HG03469 (cell line): ENCODE data around the gene LRP3.
"Not testable (repeated sequence)": the region's sequence is repeated elsewhere in the genome, so short reads cannot be mapped to it uniquely, and the experiment has no call there.

ENCODE experiments used
- ATAC-seq: cut with Tn5 transposase; IDR thresholded peaks from one replicate; pipeline ENCODE4 v1.9.1; 2021; ENCODE audit warnings: mild to moderate bottlenecking, moderate library complexity, moderate number of reproducible peaks; ENCODE audit not compliant: unreplicated experiment

The LRP3 gene, protein sequence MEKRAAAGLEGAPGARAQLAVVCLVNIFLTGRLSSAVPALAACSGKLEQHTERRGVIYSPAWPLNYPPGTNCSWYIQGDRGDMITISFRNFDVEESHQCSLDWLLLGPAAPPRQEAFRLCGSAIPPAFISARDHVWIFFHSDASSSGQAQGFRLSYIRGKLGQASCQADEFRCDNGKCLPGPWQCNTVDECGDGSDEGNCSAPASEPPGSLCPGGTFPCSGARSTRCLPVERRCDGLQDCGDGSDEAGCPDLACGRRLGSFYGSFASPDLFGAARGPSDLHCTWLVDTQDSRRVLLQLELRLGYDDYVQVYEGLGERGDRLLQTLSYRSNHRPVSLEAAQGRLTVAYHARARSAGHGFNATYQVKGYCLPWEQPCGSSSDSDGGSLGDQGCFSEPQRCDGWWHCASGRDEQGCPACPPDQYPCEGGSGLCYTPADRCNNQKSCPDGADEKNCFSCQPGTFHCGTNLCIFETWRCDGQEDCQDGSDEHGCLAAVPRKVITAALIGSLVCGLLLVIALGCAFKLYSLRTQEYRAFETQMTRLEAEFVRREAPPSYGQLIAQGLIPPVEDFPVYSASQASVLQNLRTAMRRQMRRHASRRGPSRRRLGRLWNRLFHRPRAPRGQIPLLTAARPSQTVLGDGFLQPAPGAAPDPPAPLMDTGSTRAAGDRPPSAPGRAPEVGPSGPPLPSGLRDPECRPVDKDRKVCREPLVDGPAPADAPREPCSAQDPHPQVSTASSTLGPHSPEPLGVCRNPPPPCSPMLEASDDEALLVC

DNA sequence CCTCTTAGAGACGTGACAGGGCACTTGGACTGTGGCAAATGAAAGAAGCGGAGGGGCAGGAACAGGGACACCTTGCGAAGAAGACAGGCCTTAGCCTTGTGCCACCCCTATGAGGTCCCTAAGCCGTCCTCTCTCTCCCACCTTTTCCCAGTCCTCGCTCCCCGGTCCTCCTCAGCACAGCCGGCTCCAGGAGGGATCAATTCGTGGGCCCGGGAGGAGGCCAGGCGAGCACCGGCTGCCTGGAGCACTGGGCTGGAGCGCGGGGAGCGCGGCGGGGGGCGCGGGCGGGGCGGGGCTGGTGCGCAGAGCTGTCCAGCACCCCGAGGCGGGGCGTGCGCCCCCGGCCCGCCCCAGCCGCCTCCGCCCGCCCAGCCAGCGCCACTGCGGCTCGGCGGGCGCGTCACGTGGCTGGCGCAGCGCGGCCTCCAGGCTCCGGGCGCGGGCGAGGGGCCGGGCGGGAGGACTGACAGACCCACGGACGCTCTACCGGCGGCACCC, at the start of gene LRP3:
Gene LRP3 (plus strand): TSS at position 466 of the 498 bp plus-strand sequence. CDS start 456 bp downstream, outside the sequence.
- ATAC-seq: no peak

DNA sequence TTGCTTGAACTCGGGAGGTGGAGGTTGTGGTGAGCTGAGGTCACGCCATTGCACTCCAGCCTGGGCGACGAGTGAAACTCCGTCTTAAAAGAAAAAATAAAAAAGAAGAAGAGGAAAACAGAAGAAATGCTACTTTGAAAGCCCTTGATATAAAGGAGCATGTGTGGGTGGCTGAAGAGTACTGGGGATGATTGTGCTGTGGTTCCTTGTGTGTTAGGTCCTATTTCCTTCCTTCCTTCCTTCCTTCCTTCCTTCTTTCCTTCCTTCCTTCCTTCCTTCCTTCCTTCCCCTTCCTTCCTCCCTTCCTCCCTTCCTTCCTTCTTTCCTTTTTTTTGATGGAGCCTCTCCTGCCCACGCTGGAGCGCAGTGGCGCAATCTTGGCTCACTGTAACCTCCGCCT, 47.9 kb upstream of the LRP3 start:
- ATAC-seq: no peak

DNA sequence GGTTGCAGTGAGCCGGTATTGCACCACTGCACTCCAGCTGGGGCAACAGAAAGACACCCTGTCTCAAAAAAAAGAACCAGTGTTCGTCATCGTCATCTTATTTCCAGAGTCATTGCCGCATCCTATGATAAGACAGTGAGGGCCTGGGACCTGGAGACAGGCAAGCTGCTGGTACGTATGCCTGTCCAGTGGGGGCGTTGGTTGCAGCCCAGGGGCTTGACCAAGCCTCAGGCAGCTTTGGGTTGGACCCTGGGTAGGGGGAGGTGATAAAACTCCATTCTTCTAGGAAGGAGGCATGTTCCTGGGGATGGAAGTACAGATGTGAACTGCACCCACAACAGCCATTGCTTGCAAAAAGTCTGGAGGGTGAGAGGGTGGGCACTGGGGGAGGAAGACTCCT, 46.6 kb upstream of the LRP3 start:
- no peak for ATAC-seq

DNA sequence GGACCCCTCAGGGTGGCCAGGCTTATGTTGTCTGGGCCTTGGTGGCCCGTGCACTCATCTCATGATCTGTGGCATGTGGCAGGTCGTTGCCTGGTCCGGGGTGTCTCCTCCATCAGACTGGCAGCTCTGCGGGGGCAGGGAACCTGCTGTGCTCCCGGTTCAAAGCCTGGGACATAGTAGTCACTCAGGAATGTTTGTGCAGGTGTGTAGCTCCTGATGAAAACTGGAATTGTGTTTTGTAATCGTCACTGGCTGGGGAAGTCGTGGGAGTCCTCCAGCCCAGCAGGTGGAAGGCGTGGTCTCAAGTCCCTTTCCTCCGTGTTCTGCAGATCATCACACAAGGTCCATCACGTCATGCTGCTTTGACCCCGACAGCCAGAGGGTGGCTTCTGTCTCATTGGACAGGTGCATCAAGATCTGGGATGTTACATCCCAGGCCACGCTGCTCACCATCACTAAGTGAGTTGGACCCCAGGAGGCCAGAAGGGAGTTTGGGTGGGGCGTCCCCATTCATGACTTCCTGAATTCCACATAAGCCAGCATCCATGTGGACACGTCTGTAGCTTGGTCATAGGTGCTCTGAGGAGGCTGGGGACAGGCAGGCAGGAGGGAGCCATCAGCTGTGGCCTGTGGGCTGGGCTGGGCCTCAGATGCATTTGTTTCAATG, 43.1 kb upstream of the LRP3 start:
- ATAC-seq: no peak

DNA sequence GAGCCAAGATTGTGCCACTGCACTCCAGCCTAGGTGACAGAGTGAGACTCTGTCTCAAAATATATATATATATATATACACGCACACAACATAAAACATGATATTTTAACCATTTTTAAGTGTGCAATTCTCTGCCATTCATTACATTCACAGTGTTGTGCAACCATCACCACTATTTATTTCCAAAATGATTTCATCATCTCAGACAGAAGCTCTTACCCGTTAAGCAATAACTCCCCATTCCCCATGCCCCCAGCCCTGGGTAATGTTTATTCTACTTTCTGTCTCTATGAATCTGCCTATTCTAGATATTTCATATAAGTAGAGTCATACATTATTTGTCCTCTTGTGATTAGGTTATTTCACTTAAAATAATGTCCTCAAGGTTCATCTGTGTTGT, 42.0 kb upstream of the LRP3 start:
- ATAC-seq: no peak

DNA sequence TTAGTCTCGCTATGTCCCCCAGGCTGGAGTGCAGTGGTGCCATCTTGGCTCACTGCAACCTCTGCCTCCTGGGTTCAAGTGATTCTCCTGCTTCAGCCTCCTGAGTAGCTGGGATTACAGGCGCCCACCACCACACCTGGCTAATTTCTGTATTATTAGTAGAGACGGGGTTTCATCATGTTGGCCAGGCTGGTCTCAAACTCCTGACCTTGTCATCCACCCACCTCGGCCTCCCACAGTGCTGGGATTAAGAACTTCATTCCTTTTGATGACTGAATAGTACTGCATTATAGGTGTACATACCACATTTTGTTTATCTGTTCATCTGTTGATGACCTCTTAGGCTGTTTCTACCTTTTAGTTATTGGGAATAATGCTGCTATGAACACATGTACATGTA, 41.5 kb upstream of the LRP3 start:
- ATAC-seq: not testable (repeated sequence)

DNA sequence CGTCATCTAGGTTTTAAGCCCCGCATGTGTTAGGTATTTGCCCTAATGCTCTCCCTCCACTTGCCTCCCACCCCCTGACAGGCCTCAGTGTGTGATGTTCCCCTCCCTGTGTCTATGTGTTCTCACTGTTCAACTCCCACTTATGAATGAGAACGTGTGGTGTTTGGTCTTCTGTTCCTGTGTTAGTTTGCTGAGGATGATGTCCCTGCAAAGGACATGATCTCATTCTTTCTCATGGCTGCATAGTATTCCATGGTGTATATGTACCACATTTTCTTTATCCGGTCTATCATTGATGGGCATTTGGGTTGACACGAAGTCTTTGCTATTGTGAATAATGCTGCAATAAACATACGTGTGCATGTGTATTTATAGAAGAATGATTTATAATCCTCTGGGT, 39.8 kb upstream of the LRP3 start:
- not testable (repeated sequence) for ATAC-seq

DNA sequence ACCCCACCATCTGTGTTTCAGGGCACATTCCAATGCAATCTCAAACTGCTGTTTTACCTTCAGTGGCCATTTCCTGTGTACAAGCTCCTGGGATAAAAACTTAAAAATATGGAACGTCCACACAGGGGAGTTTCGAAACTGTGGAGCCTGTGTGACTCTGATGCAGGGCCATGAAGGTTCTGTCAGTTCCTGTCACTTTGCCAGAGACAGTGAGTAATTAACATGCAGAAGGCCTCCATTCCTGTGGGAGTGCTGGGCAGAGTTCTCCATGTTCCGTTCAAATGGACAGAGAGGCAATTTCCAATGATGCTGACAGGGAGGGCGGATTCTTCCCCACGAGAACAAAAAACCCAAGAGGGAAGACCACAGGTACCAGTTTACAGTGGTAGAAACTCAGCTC, 37.8 kb upstream of the LRP3 start:
- ATAC-seq: no peak

DNA sequence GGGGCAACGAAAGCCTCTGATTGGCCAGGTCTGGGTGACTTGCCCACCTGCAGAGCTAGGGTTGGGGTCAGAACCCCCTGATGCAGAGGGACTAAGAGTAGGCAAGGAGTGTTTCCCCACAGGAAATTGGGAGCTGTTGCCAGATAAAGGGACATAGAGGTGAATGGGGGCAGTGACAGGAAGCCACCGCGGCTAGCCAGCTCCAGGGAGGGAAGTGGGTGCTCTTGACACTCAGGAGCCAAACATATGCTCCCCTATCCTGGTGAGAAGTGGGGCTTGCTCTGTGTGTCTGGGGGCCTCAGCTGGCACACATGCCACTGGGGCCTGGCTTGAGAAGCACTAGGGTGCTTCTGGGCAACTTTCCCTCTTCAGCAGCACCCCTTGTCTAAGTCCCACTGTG, 36.2 kb upstream of the LRP3 start:
- no peak for ATAC-seq

DNA sequence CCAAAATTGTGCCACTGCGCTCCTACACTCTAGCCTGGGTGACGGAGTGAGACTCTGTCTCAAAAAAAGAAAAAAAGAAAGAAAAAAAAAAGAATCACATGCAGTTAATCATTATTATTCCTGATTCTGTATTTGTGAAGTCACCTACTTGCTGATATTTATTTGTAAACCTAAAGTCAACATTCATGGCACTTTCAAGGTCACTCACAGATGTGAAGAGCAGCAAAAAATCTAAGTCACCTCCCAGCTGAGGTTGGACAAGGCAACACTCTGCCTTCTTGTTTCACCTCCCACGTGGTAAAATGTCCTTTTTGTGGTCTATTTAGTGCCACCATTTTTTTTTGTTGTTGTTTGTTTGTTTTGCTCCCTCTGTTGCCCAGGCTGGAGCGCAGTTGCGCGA, 35.8 kb upstream of the LRP3 start:
- ATAC-seq: no peak

DNA sequence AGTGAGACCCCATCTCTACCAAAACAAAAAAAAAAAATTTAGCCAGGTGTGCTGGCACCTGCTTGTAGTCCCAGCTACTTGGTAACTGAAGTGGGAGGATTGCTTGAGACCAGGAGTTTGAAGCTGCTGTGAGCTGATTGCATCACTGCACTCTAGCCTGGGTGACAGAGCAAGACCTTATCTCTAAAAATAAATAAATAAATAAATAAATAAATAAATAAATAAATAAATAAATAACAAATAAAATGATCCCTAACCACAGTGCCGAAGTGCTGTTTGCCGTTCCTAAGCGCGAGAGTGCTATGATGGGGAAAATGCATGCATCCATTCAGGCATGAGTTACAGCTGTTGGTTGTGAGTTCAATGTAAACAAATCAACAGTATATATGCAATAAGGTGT, 35.0 kb upstream of the LRP3 start:
- no peak for ATAC-seq

DNA sequence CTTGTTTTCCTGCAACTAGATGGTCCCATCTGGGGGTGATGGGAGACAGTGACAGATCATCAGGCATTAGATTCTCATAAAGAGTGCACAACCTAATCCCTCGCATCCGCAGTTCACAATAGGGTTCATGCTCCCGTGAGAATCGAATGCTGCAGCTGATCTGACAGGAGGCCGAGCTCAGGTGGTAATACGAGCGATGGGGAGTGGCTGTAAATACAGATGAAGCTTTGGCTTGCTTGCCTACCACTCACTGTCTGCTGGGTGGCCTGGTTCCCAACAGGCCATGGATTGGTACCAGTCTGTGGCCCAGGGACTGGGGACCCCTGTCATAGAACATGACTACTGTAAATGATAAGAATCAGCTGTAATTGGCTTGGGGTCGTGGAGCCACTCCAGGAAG, 34.2 kb upstream of the LRP3 start:
- no peak for ATAC-seq

DNA sequence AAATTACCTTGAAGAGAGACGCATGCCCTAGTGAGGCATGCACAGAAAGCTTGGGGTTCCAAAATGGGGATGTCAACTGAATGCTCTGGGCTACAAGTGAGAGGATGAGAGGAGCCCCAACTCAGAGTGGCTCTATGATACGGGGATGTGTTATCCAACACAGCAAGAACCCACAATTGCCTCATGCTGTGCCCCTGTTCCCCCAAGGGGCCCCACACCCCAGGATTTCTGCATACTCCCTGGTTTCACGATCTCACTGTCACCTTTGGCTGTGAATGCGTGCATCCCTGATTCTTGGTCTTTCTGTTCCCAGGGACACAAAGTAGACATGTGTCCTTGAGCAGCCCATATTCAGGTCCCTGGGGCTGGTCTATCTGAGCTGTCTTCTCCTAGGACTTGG, 32.9 kb upstream of the LRP3 start:
- no peak for ATAC-seq

DNA sequence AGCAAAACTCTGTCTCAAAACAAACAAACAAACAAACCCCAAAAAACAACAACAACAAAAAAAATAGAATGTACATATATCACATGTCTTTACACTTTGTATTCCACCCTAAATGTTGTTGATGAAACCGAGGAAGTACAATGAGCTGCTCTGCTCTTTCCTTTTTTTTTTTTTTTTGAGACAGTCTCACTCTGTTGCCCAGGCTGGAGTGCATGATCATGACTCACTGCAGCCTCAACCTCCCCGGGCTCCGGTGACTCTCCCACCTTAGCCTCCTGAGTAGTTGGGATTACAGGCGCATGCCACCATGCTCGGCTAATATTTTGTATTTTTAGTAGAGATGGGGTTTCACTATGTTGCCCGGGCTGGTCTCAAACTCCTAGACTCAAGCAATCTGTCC, 30.6 kb upstream of the LRP3 start:
- ATAC-seq: no peak

DNA sequence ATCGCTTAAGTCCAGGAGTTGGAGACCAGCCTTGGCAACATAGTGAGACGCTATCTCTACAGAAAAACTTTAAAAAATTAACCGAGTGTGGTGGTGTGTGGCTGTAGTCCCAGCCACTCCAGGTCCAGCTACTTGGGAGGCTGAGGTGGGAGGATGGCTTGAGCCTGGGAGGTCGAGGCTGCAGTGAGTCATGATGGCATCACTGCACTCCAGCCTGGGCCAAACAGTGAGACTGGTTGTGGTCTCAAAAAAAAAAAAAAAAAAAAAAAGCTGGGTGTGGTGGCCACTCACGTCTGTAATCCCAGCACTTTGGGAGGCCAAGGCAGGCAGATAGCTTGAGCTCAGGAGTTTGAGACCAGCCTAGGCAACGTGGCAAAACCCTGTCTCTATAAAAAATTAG, 28.1 kb upstream of the LRP3 start:
- ATAC-seq: not testable (repeated sequence)

DNA sequence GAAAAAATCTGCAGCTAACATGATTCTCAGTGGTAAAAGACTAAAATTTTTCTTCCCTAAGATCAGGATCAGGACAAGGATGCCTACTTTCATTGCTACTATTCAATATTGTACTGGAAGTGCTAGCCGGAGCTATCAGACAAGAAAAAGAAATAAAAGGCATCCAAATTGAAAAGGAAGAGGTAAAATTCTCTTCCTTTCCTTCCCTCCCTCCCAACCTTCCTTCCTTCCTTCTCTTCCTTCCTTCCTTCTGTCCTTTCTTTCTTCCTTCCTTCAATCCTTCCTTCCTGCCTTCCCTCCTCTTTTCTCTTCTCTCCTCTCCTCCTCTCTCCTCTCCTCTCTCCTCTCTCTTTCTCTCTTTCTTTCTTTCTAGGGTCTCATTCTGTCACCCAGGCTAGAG, 26.7 kb upstream of the LRP3 start:
- ATAC-seq: no peak

DNA sequence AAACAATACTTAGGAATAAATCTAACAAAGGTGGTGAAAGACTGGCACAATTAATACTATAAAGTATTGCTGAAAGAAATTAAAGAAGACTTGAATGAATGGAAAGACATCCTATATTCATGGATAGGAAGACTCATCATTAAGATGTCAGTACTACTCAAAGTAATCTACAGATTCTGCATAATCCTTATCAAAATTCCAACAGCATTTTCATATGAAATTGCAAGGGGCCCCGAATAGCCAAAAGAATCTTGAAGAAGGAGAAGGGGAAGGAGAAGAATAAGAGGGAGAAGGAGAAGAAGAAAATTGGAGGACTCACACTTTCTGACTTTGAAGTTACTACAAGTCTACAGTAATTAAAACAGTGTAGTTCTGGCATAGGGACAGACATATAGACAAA, 25.6 kb upstream of the LRP3 start:
- ATAC-seq: no peak

DNA sequence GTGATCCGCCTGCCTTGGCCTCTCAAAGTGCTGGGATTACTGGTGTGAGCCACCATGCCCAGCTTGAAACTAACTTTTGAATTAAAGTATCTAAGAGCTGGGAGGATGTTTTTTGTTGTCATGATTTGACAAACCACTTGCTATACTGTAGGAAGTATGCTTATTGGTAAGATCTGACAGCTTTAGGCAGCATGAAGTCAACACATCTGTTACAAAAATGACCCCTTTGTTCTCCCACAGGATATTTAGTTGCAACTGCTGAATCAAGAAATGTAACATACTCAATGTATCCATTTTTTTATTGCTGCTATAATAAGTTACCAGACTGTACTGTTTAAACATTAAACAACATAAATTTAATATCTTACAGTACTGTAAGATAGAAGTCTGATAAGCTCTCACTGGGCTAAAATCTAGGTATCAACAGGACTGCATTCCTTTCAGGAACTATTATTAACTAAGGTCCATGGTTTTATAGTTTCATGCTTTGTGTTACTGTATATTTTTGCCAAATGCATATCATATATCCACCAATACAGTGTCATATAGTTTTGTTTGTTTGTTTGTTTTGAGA, 22.8 kb upstream of the LRP3 start:
- no peak for ATAC-seq

DNA sequence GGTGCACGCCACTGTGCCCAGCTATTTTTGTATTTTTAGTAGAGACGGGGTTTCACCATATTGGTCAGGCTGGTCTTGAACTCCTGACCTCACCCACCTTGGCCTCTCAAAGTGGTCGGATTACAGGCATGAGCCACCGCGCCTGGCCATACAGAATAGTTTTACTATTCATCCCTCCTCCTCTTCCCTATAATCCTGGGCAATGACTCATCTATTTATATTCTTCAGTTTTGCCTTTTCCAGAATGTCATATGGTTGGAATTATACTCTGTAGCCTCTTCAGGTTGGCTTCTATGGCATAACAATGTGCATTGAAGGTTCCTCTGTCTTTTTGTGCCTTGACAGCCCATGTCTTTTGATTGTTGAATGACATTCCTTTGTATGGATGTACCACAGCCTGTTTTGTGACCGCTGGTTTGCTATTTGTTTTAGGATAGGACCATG, 22.2 kb upstream of the LRP3 start:
- no peak for ATAC-seq

DNA sequence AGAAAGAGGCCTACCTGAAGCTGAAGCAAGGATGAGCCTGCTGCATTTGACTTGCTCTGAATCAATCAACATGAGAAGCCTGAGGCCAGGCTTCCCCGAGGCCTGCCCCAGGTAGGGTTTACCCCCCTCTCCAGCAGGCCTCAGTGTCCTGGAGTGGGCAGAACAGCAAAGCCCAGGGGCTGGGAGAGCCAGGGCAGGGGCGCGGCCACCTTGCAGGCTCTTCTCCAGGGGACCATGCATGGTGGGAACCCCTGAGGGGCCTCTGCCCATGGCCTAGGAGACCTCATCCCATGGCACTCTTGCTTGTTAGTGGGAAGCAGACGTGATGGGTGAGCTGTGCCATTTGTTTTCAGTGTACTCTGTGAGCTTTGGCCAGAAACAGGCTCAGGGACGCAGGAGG, 19.9 kb upstream of the LRP3 start:
- no peak for ATAC-seq

DNA sequence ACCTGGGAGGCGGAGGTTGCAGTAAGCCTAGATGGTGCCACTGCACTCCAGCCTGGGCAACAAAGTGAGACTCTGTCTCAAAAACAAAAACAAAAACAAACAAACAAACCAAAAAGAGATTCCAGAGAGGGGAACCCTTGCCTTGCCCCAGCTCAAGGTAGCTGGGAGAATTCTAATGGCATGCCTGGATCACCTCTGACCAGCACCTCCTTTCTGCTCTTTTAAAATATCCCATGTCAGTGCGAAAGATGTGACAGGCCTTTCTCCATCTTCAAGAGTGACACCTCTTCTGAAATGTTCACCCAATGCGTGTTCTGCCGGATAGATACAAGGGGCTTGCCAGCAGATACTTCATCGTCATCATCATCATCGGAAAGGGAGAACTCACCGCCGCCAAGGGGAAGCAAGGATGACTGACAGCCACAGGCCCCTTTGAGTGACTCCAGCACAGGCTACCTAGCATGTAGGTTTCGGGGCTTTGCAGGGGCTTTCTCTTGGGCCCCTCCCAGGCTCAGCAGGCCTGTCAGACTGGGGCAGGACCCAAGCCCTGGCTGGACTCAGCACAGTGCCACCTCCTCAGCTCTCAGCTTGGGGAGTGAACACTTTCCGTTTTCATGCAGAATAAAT, 18.9 kb upstream of the LRP3 start:
- ATAC-seq: no peak
